ENCODE results near the gene UNC79.

DNA sequence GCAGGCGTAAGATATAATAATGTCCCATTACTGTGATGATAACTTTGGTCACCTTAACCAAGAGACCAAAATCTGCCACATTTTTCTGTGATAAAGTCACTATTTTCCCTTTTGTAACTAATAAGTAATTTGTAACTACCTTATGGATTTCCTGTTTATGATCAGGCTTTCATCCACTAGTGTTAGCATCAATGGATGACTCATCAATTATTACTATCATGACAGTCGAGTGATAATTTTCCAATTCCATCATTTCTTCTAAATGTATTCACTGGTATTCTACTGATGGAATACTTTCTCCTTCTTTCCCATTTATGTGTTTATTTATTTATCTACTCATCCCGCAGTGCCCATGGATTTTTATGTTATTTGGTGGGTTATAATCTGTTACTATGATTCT is 148.4 kb downstream of the UNC79 start:
- TF ChIP-seq, protein P1, sequence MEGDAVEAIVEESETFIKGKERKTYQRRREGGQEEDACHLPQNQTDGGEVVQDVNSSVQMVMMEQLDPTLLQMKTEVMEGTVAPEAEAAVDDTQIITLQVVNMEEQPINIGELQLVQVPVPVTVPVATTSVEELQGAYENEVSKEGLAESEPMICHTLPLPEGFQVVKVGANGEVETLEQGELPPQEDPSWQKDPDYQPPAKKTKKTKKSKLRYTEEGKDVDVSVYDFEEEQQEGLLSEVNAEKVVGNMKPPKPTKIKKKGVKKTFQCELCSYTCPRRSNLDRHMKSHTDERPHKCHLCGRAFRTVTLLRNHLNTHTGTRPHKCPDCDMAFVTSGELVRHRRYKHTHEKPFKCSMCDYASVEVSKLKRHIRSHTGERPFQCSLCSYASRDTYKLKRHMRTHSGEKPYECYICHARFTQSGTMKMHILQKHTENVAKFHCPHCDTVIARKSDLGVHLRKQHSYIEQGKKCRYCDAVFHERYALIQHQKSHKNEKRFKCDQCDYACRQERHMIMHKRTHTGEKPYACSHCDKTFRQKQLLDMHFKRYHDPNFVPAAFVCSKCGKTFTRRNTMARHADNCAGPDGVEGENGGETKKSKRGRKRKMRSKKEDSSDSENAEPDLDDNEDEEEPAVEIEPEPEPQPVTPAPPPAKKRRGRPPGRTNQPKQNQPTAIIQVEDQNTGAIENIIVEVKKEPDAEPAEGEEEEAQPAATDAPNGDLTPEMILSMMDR (IDR thresholded peaks at IDR 0.05), result no peak
- TF ChIP-seq POLR2AphosphoS5 (IDR thresholded peaks at IDR 0.05; ENCODE audit: low read depth, low read length), result no peak
